Stimulated activated CD4-positive, alpha-beta T cell treated with anti-CD3 and anti-CD28 coated beads, TNF-alpha, amount 100 ng/mL, for 4 hours (primary cell): Measurements from ENCODE around the gene ABHD12.
"Not testable (repeated sequence)": the region's sequence is repeated elsewhere in the genome, so short reads cannot be mapped to it uniquely, and the experiment has no call there.

Source experiments
- DNase-seq, 3 experiments: peaks; one replicate each; pipeline ENCODE4 v3.0.0-alpha.2; 2020; ENCODE audit warnings: low read depth in 3 of 3

The ABHD12 gene

GRCh38 chr20:25321991-25322390, 68.6 kb downstream of the ABHD12 start:
- DNase-seq: no peak

- DNase-seq: no peak
These were observed 69.3 kb downstream of the ABHD12 start for GRCh38 chr20:25321262-25321831.

- no peak for DNase-seq
These were observed 70.4 kb downstream of the ABHD12 start for GRCh38 chr20:25320035-25320800.

GRCh38 chr20:25319241-25320034, 71.2 kb downstream of the ABHD12 start:
- no peak for DNase-seq

GRCh38 chr20:25318471-25319240, 72.0 kb downstream of the ABHD12 start:
- no peak for DNase-seq

GRCh38 chr20:25317351-25318075, 73.1 kb downstream of the ABHD12 start:
- no peak for DNase-seq

GRCh38 chr20:25316506-25317190, 74.0 kb downstream of the ABHD12 start:
- DNase-seq: no peak

- no peak for DNase-seq
These were observed 75.0 kb downstream of the ABHD12 start for GRCh38 chr20:25315418-25316210.

GRCh38 chr20:25314497-25315417, 75.9 kb downstream of the ABHD12 start:
- DNase-seq: no peak

GRCh38 chr20:25313593-25313992, 77.0 kb downstream of the ABHD12 start:
- DNase-seq: no peak

- not testable (repeated sequence) for DNase-seq
These were observed 77.9 kb downstream of the ABHD12 start for GRCh38 chr20:25312716-25313115.

- no peak for DNase-seq
These were observed 79.5 kb downstream of the ABHD12 start for GRCh38 chr20:25310921-25311728.

- DNase-seq: peak; percentile 12 to 29 (median 13)
These were observed 80.2 kb downstream of the ABHD12 start for GRCh38 chr20:25310268-25310920.

GRCh38 chr20:25309395-25310267, 81.0 kb downstream of the ABHD12 start:
- no peak for DNase-seq

- no peak for DNase-seq
These were observed 81.8 kb downstream of the ABHD12 start for GRCh38 chr20:25308671-25309394.

- no peak for DNase-seq
These were observed 82.5 kb downstream of the ABHD12 start for GRCh38 chr20:25308083-25308491.
